HG02970 (cell line): ENCODE measurements around the gene ADGRD1.

Experiments used
- ATAC-seq: cut with Tn5 transposase; IDR thresholded peaks from one replicate; pipeline ENCODE4 v1.9.1; 2021; ENCODE audit warnings: mild to moderate bottlenecking, moderate library complexity, moderate number of reproducible peaks; ENCODE audit not compliant: unreplicated experiment, low FRiP score

Gene ADGRD1

GRCh38 chr12:130961921-130962451 lies 8.3 kb downstream of the ADGRD1 start:
- no peak for ATAC-seq

GRCh38 chr12:130965214-130965613 lies 11.5 kb downstream of the ADGRD1 start:
- ATAC-seq, result no peak

GRCh38 chr12:130965668-130966067 lies 12.0 kb downstream of the ADGRD1 start:
- no peak for ATAC-seq

GRCh38 chr12:130966443-130967030 lies 12.8 kb downstream of the ADGRD1 start:
- ATAC-seq, result no peak

- ATAC-seq, result no peak
Observed at GRCh38 chr12:130967636-130968035, 13.9 kb downstream of the ADGRD1 start.

GRCh38 chr12:130968611-130969010 lies 14.9 kb downstream of the ADGRD1 start:
- ATAC-seq, result no peak

GRCh38 chr12:130969223-130969622 lies 15.5 kb downstream of the ADGRD1 start:
- no peak for ATAC-seq

- ATAC-seq, result no peak
Observed at GRCh38 chr12:130970165-130970907, 16.6 kb downstream of the ADGRD1 start.

GRCh38 chr12:130970908-130971233 lies 17.2 kb downstream of the ADGRD1 start:
- no peak for ATAC-seq

- ATAC-seq, result no peak
Observed at GRCh38 chr12:130971925-130972585, 18.3 kb downstream of the ADGRD1 start.

- ATAC-seq, result no peak
Observed at GRCh38 chr12:130972586-130972950, 18.9 kb downstream of the ADGRD1 start.

GRCh38 chr12:130973109-130973508 lies 19.4 kb downstream of the ADGRD1 start:
- no peak for ATAC-seq

GRCh38 chr12:130973906-130974305 lies 20.2 kb downstream of the ADGRD1 start:
- ATAC-seq, result no peak

GRCh38 chr12:130975116-130975515 lies 21.4 kb downstream of the ADGRD1 start:
- no peak for ATAC-seq

GRCh38 chr12:130976171-130976720 lies 22.5 kb downstream of the ADGRD1 start:
- ATAC-seq, result no peak

- ATAC-seq, result no peak
Observed at GRCh38 chr12:130977046-130977742, 23.5 kb downstream of the ADGRD1 start.

- ATAC-seq, result no peak
Observed at GRCh38 chr12:130977743-130978095, 24.0 kb downstream of the ADGRD1 start.

GRCh38 chr12:130978785-130979184 lies 25.1 kb downstream of the ADGRD1 start:
- no peak for ATAC-seq

- ATAC-seq, result no peak
Observed at GRCh38 chr12:130981074-130981742, 27.5 kb downstream of the ADGRD1 start.

GRCh38 chr12:130981911-130982310 lies 28.2 kb downstream of the ADGRD1 start:
- no peak for ATAC-seq
